ENCODE data around the gene MAPK12. TPM values are rescaled to one million over a fixed set of nuclear protein-coding genes. Genes with fewer than 3 reads are reported as not detected.

The MAPK12 gene
- total RNA-seq, 4 donors from 2014 or later = 10.3 to 41.4 (median 28.3) TPM

- DNase-seq = no peak
- Histone ChIP-seq H3K27me3 (no peaks in the 10 kb centered on the region), H3K9me3 (no peaks in the 10 kb centered on the region), H3K4me1 (peaks cover 9 to 29% of the 10 kb centered on the region in 2 donors), H3K36me3 (no peaks in the 10 kb centered on the region), H3K4me3 (no peak overlapping the region), H3K27ac (no peak overlapping the region)
- TF ChIP-seq POLR2A (IDR thresholded peaks at IDR 0.05) (no peak), CTCF (IDR thresholded peaks at IDR 0.05) (no peak)
- intact Hi-C loops (cut with DNase I; ENCODE audit: low total_unique reads) = no loop called here
Observed at GRCh38 chr22:50289151-50289941, 27.9 kb upstream of the MAPK12 start.

- intact Hi-C loops (cut with DNase I; ENCODE audit: low total_unique reads) = no loop called here
Observed at GRCh38 chr22:50287731-50288130, 26.2 kb upstream of the MAPK12 start.

GRCh38 chr22:50286701-50287318 is 25.3 kb upstream of the MAPK12 start:
- no peaks in the 10 kb centered on the region for H3K36me3 ChIP-seq
- TF ChIP-seq POLR2A (IDR thresholded peaks at IDR 0.05) (no peak), CTCF (IDR thresholded peaks at IDR 0.05) (no peak)

More at GRCh38 chr22:50287731-50288130, 26.2 kb upstream of the MAPK12 start:
- TF ChIP-seq POLR2A (IDR thresholded peaks at IDR 0.05) = no peak
- TF ChIP-seq CTCF (IDR thresholded peaks at IDR 0.05) = no peak
- Histone ChIP-seq H3K9me3 (no peaks in the 10 kb centered on the region), H3K4me3 (no peak overlapping the region), H3K4me1 (peaks cover 0 to 13% of the 10 kb centered on the region in 2 donors), H3K27ac (no peak overlapping the region), H3K27me3 (no peaks in the 10 kb centered on the region), H3K36me3 (no peaks in the 10 kb centered on the region)
- DNase-seq = no peak

GRCh38 chr22:50286275-50286674 is 24.8 kb upstream of the MAPK12 start:
- Histone ChIP-seq H3K27ac (no peak overlapping the region), H3K36me3 (no peaks in the 10 kb centered on the region), H3K4me3 (no peak overlapping the region), H3K27me3 (no peaks in the 10 kb centered on the region), H3K4me1 (no peaks in the 10 kb centered on the region), H3K9me3 (no peaks in the 10 kb centered on the region)
- TF ChIP-seq POLR2A (IDR thresholded peaks at IDR 0.05) (no peak), CTCF (IDR thresholded peaks at IDR 0.05) (no peak)
- intact Hi-C loops (cut with DNase I; ENCODE audit: low total_unique reads) = no loop called here
- DNase-seq = no peak

More at GRCh38 chr22:50286701-50287318, 25.3 kb upstream of the MAPK12 start:
- Histone ChIP-seq H3K9me3 (no peaks in the 10 kb centered on the region), H3K4me3 (no peak overlapping the region), H3K4me1 (peaks cover 0 to 4% of the 10 kb centered on the region in 2 donors), H3K27me3 (no peaks in the 10 kb centered on the region), H3K27ac (no peak overlapping the region)
- DNase-seq = no peak
- intact Hi-C loops (cut with DNase I; ENCODE audit: low total_unique reads) = no loop called here

GRCh38 chr22:50285568-50286229 is 24.2 kb upstream of the MAPK12 start:
- Histone ChIP-seq H3K4me3 (no peak overlapping the region), H3K27ac (no peak overlapping the region), H3K4me1 (no peaks in the 10 kb centered on the region), H3K27me3 (no peaks in the 10 kb centered on the region), H3K9me3 (no peaks in the 10 kb centered on the region), H3K36me3 (no peaks in the 10 kb centered on the region)
- DNase-seq = no peak
- intact Hi-C loops (cut with DNase I; ENCODE audit: low total_unique reads) = no loop called here
- TF ChIP-seq POLR2A (IDR thresholded peaks at IDR 0.05) (no peak), CTCF (IDR thresholded peaks at IDR 0.05) (no peak)
